Diencephalon (tissue), 1 donor: ENCODE data around the gene ZNF45. TPM values are rescaled to one million over a fixed set of nuclear protein-coding genes. Genes with fewer than 3 reads are reported as not detected.

Source experiments
- small RNA-seq: library from RNA; depleted of rRNA; stranded (forward); fragments of <200 nt; gene quantifications from one replicate; pipeline ENCODE3, GENCODE V24; 2014
- total RNA-seq: library from RNA; depleted of rRNA; stranded (reverse); fragments of >200 nt; gene quantifications from one replicate; pipeline ENCODE4 v1.2.3, GENCODE V29; 2014

The ZNF45 gene
- total RNA-seq, result 25.6 TPM

GRCh38 chr19:43934985-43935708 is at the start of gene ZNF45:
Gene ZNF45, minus strand, starts transcription at chr19:43935282. Its CDS starts 13,097 bp downstream, at chr19:43922185.

GRCh38 chr19:43983912-43984686 is 49.0 kb upstream of the ZNF45 start, which contains the start of gene ZNF155:
Gene ZNF155, plus strand, starts transcription at chr19:43984188. Its CDS starts 4,356 bp downstream, at chr19:43988544.

GRCh38 chr19:43950834-43951645 is 16.0 kb upstream of the ZNF45 start, which contains the start of gene ZNF221:
Gene ZNF221, plus strand, starts transcription at chr19:43951228. Its CDS starts 11,499 bp downstream, at chr19:43962727.

GRCh38 chr19:43883864-43884263 is 51.2 kb downstream of the ZNF45 start, which contains the start of gene ZNF404:
Gene ZNF404, minus strand, starts transcription at chr19:43883964.

Small RNAs within 50 kb of the gene (small RNA-seq; reads per million reads assigned to genes)
- gene AC006213.5, result not detected

Other genes starting within 250 kb of the ZNF45 start
- gene IRGC, start 219.2 kb downstream of the ZNF45 start, total RNA-seq, result not detected
- 13.4 TPM for gene SMG9, start 180.3 kb downstream of the ZNF45 start, total RNA-seq
- gene KCNN4, start 154.3 kb downstream of the ZNF45 start, total RNA-seq, result not detected
- 6.7 TPM for gene LYPD5, start 132.8 kb downstream of the ZNF45 start, total RNA-seq
- 36.2 TPM for gene ZNF283, start 108.0 kb downstream of the ZNF45 start, total RNA-seq
- gene ZNF404, start 51.3 kb downstream of the ZNF45 start, total RNA-seq, result 9.5 TPM
- 20.3 TPM for gene ZNF221, start 15.9 kb upstream of the ZNF45 start, total RNA-seq
- 13.8 TPM for gene ZNF155, start 48.9 kb upstream of the ZNF45 start, total RNA-seq
- 8.1 TPM for gene ZNF230, start 67.7 kb upstream of the ZNF45 start, total RNA-seq
- gene ZNF222, start 90.1 kb upstream of the ZNF45 start, total RNA-seq, result 17.3 TPM
- gene ZNF223, start 116.8 kb upstream of the ZNF45 start, total RNA-seq, result 12.0 TPM
- gene ZNF284, start 136.9 kb upstream of the ZNF45 start, total RNA-seq, result 9.9 TPM
- 46.1 TPM for gene ZNF224, start 159.1 kb upstream of the ZNF45 start, total RNA-seq
- 12.5 TPM for gene ZNF225, start 178.1 kb upstream of the ZNF45 start, total RNA-seq
- gene ZNF234, start 206.3 kb upstream of the ZNF45 start, total RNA-seq, result 19.6 TPM
- gene ZNF226, start 229.8 kb upstream of the ZNF45 start, total RNA-seq, result 53.1 TPM